SU-DHL-6 (cell line): ENCODE data around the gene MPPED2.

Experiments
- H2AFZ ChIP-seq: fragments of 200-600 bp; sonication (generic); 2 replicates; pipeline ENCODE4 v1.6.1; 2014; ENCODE audit warnings: low read depth, mild to moderate bottlenecking, moderate library complexity, mixed read lengths, antibody characterized with exemption, low read length; ENCODE audit not compliant: severe bottlenecking
- H3F3A ChIP-seq: fragments of 200-600 bp; shearing (Covaris generic); 2 replicates; pipeline ENCODE4 v1.6.0; 2016; ENCODE audit warnings: antibody characterized with exemption, mild to moderate bottlenecking; ENCODE audit not compliant: insufficient read depth
- H3K27ac ChIP-seq: fragments of 200-600 bp; sonication (generic); 2 replicates; pipeline ENCODE4 v1.5.1; 2016; ENCODE audit warnings: low read depth, mild to moderate bottlenecking, low read length, moderate library complexity, mixed read lengths
- H3K27me3 ChIP-seq: fragments of 200-600 bp; sonication (generic), shearing (Covaris generic); 2 replicates; pipeline ENCODE4 v1.6.0; 2014; ENCODE audit warnings: mild to moderate bottlenecking, low read length
- H3K36me3 ChIP-seq: fragments of 200-600 bp; sonication (generic); 2 replicates; pipeline ENCODE4 v1.6.1; 2014; ENCODE audit warnings: mild to moderate bottlenecking, low read length, mixed read lengths
- H3K4me2 ChIP-seq: fragments of 300-600, 200-600 bp; shearing (Covaris generic), sonication (generic); 2 replicates; pipeline ENCODE4 v1.6.0; 2014; ENCODE audit warnings: low read length, low read depth, mild to moderate bottlenecking; ENCODE audit not compliant: poor library complexity, severe bottlenecking
- H3K4me3 ChIP-seq: fragments of 200-600 bp; sonication (generic); 2 replicates; pipeline ENCODE4 v1.5.1; 2014; ENCODE audit warnings: antibody characterized with exemption, low read length, mild to moderate bottlenecking, mixed read lengths; ENCODE audit not compliant: insufficient read depth, poor library complexity, severe bottlenecking
- H3K79me2 ChIP-seq: fragments of 200-600 bp; sonication (generic); 2 replicates; pipeline ENCODE4 v1.6.1; 2014; ENCODE audit warnings: mild to moderate bottlenecking, low read length, moderate library complexity; ENCODE audit not compliant: insufficient read depth
- H3K9ac ChIP-seq: fragments of 200-600 bp; sonication (generic); 2 replicates; pipeline ENCODE4 v1.7.0; 2014; ENCODE audit warnings: mild to moderate bottlenecking, low read length
- H3K9me2 ChIP-seq: fragments of 200-600 bp; sonication (generic); replicated peaks from 2 replicates; pipeline ENCODE4 v1.6.1; 2014; ENCODE audit warnings: low read length; ENCODE audit not compliant: insufficient read depth
- H3K9me3 ChIP-seq: fragments of 200-600 bp; sonication (generic); 2 replicates; pipeline ENCODE4 v1.6.1; 2014; ENCODE audit warnings: low read length, mixed read lengths; ENCODE audit not compliant: insufficient read depth
- H4K20me1 ChIP-seq: fragments of 200-600 bp; sonication (generic); 2 replicates; pipeline ENCODE4 v1.6.1; 2014; ENCODE audit warnings: low read depth, mild to moderate bottlenecking, antibody characterized with exemption, low read length, moderate library complexity, mixed read lengths
- EZH2phosphoT487 ChIP-seq: fragments of 200-600 bp; sonication (generic), shearing (Covaris generic); conservative IDR thresholded peaks from 2 replicates; pipeline ENCODE4 v1.6.1; 2018; ENCODE audit warnings: mild to moderate bottlenecking, antibody characterized with exemption, low read length, moderate library complexity, mixed read lengths
- TF ChIP-seq, protein P1 (sequence below): fragments of 200-600 bp; sonication (generic); IDR thresholded peaks from one replicate; pipeline ENCODE4 v1.5.1; 2017; ENCODE audit warnings: antibody characterized with exemption, mild to moderate bottlenecking, low read length, moderate library complexity; ENCODE audit not compliant: insufficient read depth, poor library complexity, severe bottlenecking

The MPPED2 gene

DNA sequence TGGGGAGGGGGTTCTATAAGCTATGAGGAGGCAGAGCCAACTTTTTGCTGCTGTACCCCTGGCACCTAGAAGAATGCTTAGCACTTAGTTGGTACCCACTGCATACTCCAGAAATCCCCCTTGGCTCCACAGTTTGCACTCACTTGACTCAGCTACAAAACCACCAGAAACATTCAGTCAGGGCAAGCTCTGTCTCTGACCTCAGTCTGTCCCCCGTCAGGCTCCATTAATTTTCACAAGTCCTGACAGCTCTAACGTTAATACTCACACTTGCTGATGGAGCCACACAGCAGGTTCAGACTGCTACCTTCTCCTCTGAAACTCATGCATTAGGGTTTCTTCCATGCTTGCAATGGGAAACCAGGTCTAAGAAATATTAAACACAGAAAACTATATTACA is 81.7 kb downstream of the MPPED2 start:
- no peak overlapping the region for H3K27ac ChIP-seq
- no peaks in the 10 kb centered on the region for H3K9me2 ChIP-seq
- no peak overlapping the region for H2AFZ ChIP-seq
- H3K4me3 ChIP-seq = no peak overlapping the region
- H3K9me3 ChIP-seq = no peaks in the 10 kb centered on the region
- H4K20me1 ChIP-seq = no peaks in the 10 kb centered on the region
- no peak overlapping the region for H3K9ac ChIP-seq
- TF ChIP-seq EZH2phosphoT487 = no peak
- TF ChIP-seq, protein P1, sequence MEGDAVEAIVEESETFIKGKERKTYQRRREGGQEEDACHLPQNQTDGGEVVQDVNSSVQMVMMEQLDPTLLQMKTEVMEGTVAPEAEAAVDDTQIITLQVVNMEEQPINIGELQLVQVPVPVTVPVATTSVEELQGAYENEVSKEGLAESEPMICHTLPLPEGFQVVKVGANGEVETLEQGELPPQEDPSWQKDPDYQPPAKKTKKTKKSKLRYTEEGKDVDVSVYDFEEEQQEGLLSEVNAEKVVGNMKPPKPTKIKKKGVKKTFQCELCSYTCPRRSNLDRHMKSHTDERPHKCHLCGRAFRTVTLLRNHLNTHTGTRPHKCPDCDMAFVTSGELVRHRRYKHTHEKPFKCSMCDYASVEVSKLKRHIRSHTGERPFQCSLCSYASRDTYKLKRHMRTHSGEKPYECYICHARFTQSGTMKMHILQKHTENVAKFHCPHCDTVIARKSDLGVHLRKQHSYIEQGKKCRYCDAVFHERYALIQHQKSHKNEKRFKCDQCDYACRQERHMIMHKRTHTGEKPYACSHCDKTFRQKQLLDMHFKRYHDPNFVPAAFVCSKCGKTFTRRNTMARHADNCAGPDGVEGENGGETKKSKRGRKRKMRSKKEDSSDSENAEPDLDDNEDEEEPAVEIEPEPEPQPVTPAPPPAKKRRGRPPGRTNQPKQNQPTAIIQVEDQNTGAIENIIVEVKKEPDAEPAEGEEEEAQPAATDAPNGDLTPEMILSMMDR = no peak
- H3F3A ChIP-seq = no peaks in the 10 kb centered on the region
- no peaks in the 10 kb centered on the region for H3K36me3 ChIP-seq
- H3K27me3 ChIP-seq = no peaks in the 10 kb centered on the region
- H3K4me2 ChIP-seq = no peak overlapping the region
- no peaks in the 10 kb centered on the region for H3K79me2 ChIP-seq

DNA sequence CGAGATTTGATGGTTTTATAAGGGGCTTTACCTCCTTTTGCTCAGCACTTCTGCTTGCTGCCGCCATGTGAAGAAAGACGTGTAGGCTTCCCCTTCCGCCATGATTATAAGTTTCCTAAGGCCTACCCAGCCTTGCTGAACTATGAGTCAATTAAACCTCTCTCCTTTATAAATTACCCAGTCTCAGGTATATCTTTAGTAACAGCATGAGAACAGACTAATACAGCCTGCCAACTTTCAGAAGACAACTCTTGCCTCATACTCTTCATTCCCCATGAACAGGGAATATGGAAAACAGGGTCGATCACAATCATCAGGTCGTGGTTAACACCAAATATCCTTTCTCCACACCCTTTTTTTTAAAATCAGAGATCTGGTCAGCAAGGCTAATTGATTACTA is 83.0 kb downstream of the MPPED2 start:
- Histone ChIP-seq H2AFZ (no peak overlapping the region), H3K4me3 (no peak overlapping the region), H3K27me3 (no peaks in the 10 kb centered on the region), H4K20me1 (no peaks in the 10 kb centered on the region), H3F3A (no peaks in the 10 kb centered on the region), H3K27ac (no peak overlapping the region), H3K4me2 (no peak overlapping the region), H3K36me3 (no peaks in the 10 kb centered on the region), H3K9ac (no peak overlapping the region), H3K9me2 (no peaks in the 10 kb centered on the region), H3K9me3 (no peaks in the 10 kb centered on the region), H3K79me2 (no peaks in the 10 kb centered on the region)
- TF ChIP-seq EZH2phosphoT487 = no peak
- TF ChIP-seq, protein P1 = no peak

DNA sequence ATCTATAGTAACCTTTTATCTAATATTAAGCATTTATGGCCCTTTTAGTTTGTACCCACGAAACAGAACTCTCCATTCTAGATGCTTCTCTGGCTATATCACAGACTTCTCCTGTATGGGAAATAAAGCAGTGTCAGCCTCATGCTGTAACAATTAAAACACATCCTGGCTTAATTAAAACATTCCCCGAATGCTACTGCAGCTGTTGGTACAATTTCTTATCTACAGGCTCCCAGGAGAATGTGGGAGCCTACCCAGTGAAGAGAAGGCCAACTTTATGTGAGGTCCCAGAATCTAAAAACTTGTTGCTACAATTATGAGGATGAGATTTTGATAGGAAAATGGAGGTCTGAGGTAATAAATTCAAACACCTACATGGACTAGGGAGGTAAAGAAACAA is 83.8 kb downstream of the MPPED2 start:
- no peaks in the 10 kb centered on the region for H3K27me3 ChIP-seq
- H2AFZ ChIP-seq = no peak overlapping the region
- H3K9me2 ChIP-seq = no peaks in the 10 kb centered on the region
- TF ChIP-seq, protein P1 = no peak
- no peak for TF ChIP-seq EZH2phosphoT487
- H4K20me1 ChIP-seq = no peaks in the 10 kb centered on the region
- no peak overlapping the region for H3K27ac ChIP-seq
- no peak overlapping the region for H3K9ac ChIP-seq
- H3K36me3 ChIP-seq = no peaks in the 10 kb centered on the region
- H3K79me2 ChIP-seq = no peaks in the 10 kb centered on the region
- no peak overlapping the region for H3K4me2 ChIP-seq
- H3F3A ChIP-seq = no peaks in the 10 kb centered on the region
- H3K4me3 ChIP-seq = no peak overlapping the region
- no peaks in the 10 kb centered on the region for H3K9me3 ChIP-seq

DNA sequence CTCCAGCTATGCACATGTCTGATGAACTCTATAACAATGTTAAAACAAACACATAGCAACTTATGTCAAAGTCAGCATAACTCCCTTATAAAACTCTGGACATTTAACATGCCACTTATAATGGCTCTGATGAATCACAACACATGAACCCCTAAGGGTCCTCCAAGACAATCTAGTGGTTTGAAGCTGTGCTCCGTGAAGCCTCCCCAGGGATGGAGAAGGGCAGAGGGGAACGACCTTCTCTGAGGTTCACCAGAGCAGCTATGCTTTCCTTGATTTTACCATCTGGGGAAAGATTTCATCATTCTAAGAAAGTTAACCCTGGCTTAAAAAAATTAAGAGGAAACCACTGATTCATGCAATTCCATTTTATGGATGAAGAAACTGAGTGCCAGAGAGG is 84.4 kb downstream of the MPPED2 start:
- Histone ChIP-seq H3K9me2 (no peaks in the 10 kb centered on the region), H3K4me2 (no peak overlapping the region), H3K36me3 (no peaks in the 10 kb centered on the region), H3F3A (no peaks in the 10 kb centered on the region), H3K9ac (no peak overlapping the region), H4K20me1 (no peaks in the 10 kb centered on the region), H3K4me3 (no peak overlapping the region), H3K27ac (no peak overlapping the region), H2AFZ (no peak overlapping the region), H3K79me2 (no peaks in the 10 kb centered on the region), H3K27me3 (no peaks in the 10 kb centered on the region), H3K9me3 (no peaks in the 10 kb centered on the region)
- TF ChIP-seq, protein P1 = no peak
- no peak for TF ChIP-seq EZH2phosphoT487
